IPS-18a (cell line): ENCODE results near the gene KREMEN2.

ENCODE experiments used
- H3K27ac ChIP-seq: one replicate; pipeline ENCODE4 v1.5.1; 2013; ENCODE audit warnings: low read length
- H3K27me3 ChIP-seq: one replicate; pipeline ENCODE4 v1.6.1; 2013; ENCODE audit warnings: mild to moderate bottlenecking, low read length; ENCODE audit not compliant: control insufficient read depth, insufficient read depth
- H3K36me3 ChIP-seq: one replicate; pipeline ENCODE4 v1.6.1; 2013; ENCODE audit warnings: low read depth, low read length; ENCODE audit not compliant: control insufficient read depth
- H3K4me1 ChIP-seq: one replicate; pipeline ENCODE4 v1.6.1; 2013; ENCODE audit warnings: low read depth, low read length; ENCODE audit not compliant: control insufficient read depth
- H3K4me3 ChIP-seq: one replicate; pipeline ENCODE4 v1.5.1; 2013; ENCODE audit warnings: low read length
- H3K9ac ChIP-seq: one replicate; pipeline ENCODE4 v1.6.1; 2013; ENCODE audit warnings: mild to moderate bottlenecking, low read length, moderate library complexity
- H3K9me3 ChIP-seq: one replicate; pipeline ENCODE4 v1.6.1; 2013; ENCODE audit warnings: low read depth, low read length; ENCODE audit not compliant: control insufficient read depth

The KREMEN2 gene

GRCh38 chr16:2974319-2975056 lies 10.4 kb downstream of the KREMEN2 start:
- no peaks in the 10 kb centered on the region for H3K27me3 ChIP-seq
- peaks cover 14% of the 10 kb centered on the region for H3K36me3 ChIP-seq
- H3K9me3 ChIP-seq, result no peaks in the 10 kb centered on the region
- no peak overlapping the region for H3K9ac ChIP-seq
- H3K4me3 ChIP-seq, result no peak overlapping the region
- H3K27ac ChIP-seq, result no peak overlapping the region
- H3K4me1 ChIP-seq, result no peaks in the 10 kb centered on the region

DNA sequence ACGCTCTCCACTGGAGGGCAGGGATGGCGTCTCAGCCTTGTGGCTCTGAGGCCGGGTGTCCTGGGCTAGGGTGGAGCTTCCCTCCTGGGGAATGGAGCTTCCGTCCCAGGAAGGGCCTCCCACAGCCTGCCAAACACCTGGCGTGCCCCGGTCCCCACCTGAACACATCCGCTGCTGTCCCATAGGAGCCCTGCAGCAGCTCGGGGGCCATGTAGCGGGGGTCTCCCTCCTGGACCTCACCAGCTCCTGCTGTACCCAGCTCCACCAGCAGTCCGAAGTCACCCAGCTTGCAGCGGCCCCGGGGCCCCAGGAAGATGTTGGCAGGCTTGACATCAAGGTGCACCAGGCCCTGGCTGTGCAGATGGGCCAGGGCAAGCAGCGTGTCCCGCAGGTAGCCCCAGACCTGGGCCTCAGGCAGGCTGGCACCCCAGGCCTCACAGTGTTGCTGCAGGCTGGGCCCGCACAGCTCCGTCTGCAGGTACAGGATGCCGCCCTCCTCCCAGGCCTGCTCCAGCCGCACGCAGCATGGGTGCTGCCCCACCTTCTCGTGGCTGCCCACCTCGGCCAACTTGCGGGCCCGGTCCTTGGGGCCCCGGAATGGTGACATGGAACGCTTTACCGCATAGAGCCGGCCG lies 11.2 kb downstream of the KREMEN2 start:
- Histone ChIP-seq H3K27ac (no peak overlapping the region), H3K36me3 (peaks cover 14% of the 10 kb centered on the region), H3K9ac (no peak overlapping the region), H3K27me3 (no peaks in the 10 kb centered on the region), H3K4me3 (no peak overlapping the region), H3K9me3 (no peaks in the 10 kb centered on the region), H3K4me1 (no peaks in the 10 kb centered on the region)

DNA sequence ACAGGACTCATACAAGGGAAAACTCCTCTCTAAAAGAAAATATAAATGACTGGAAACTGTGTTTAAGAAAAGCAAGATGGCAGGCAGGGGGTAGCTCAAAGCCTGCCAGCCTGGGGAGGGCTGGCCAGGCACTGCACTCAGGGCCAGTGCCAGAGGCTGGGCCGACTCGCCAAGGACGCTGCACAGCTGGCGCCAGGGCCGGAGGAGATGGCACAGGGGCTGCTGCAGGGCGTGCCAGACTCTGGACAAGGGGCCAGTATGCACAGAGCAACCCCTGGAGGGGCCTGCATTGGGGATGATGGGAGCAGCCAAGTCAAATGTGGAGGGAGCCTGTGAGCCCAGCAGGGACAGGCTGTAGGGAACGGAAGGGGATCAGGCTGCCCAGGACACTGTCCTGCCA lies 12.1 kb downstream of the KREMEN2 start:
- Histone ChIP-seq H3K9ac (no peak overlapping the region), H3K4me1 (peaks cover under 1% of the 10 kb centered on the region), H3K27me3 (no peaks in the 10 kb centered on the region), H3K9me3 (no peaks in the 10 kb centered on the region), H3K4me3 (no peak overlapping the region), H3K36me3 (peaks cover 14% of the 10 kb centered on the region), H3K27ac (no peak overlapping the region)

- peaks cover 6% of the 10 kb centered on the region for H3K4me1 ChIP-seq
- no peak overlapping the region for H3K9ac ChIP-seq
- H3K27ac ChIP-seq, result no peak overlapping the region
- H3K9me3 ChIP-seq, result no peaks in the 10 kb centered on the region
- H3K4me3 ChIP-seq, result no peak overlapping the region
- peaks cover 14% of the 10 kb centered on the region for H3K36me3 ChIP-seq
- no peaks in the 10 kb centered on the region for H3K27me3 ChIP-seq
Observed at GRCh38 chr16:2976673-2977072, 12.6 kb downstream of the KREMEN2 start.

- Histone ChIP-seq H3K4me3 (no peak overlapping the region), H3K9me3 (no peaks in the 10 kb centered on the region), H3K27ac (no peak overlapping the region), H3K27me3 (no peaks in the 10 kb centered on the region), H3K4me1 (peaks cover 13% of the 10 kb centered on the region), H3K36me3 (peaks cover 10% of the 10 kb centered on the region), H3K9ac (no peak overlapping the region)
Observed at GRCh38 chr16:2977440-2977839, 13.4 kb downstream of the KREMEN2 start.

- H3K4me3 ChIP-seq, result peak overlapping the region; percentile 80
- peaks cover 6% of the 10 kb centered on the region for H3K36me3 ChIP-seq
- peaks cover 13% of the 10 kb centered on the region for H3K4me1 ChIP-seq
- H3K9me3 ChIP-seq, result no peaks in the 10 kb centered on the region
- no peaks in the 10 kb centered on the region for H3K27me3 ChIP-seq
- peak overlapping the region; percentile 81 for H3K9ac ChIP-seq
- peak overlapping the region; percentile 71 for H3K27ac ChIP-seq
Observed at GRCh38 chr16:2979669-2980226, 15.7 kb downstream of the KREMEN2 start.

GRCh38 chr16:2980227-2981176 lies 16.4 kb downstream of the KREMEN2 start, which contains the start of gene PKMYT1:
TSS of gene PKMYT1 (minus strand) at chr16:2980446. CDS start at chr16:2979657, 789 bp downstream.
- peaks cover 13% of the 10 kb centered on the region for H3K4me1 ChIP-seq
- H3K9ac ChIP-seq, result peak within 1 kb of the TSS; percentile 81
- peak within 1 kb of the TSS; percentile 88 for H3K27ac ChIP-seq
- no peaks in the 10 kb centered on the region for H3K36me3 ChIP-seq
- peak within 1 kb of the TSS; percentile 80 for H3K4me3 ChIP-seq
- no peaks in the 10 kb centered on the region for H3K27me3 ChIP-seq
- no peaks in the 10 kb centered on the region for H3K9me3 ChIP-seq

GRCh38 chr16:2981177-2981898 lies 17.3 kb downstream of the KREMEN2 start:
- peaks cover 13% of the 10 kb centered on the region for H3K4me1 ChIP-seq
- H3K9me3 ChIP-seq, result no peaks in the 10 kb centered on the region
- H3K4me3 ChIP-seq, result peak overlapping the region; percentile 80
- H3K27me3 ChIP-seq, result no peaks in the 10 kb centered on the region
- peak overlapping the region; percentile 81 for H3K9ac ChIP-seq
- peak overlapping the region; percentile 43 for H3K27ac ChIP-seq
- no peaks in the 10 kb centered on the region for H3K36me3 ChIP-seq

DNA sequence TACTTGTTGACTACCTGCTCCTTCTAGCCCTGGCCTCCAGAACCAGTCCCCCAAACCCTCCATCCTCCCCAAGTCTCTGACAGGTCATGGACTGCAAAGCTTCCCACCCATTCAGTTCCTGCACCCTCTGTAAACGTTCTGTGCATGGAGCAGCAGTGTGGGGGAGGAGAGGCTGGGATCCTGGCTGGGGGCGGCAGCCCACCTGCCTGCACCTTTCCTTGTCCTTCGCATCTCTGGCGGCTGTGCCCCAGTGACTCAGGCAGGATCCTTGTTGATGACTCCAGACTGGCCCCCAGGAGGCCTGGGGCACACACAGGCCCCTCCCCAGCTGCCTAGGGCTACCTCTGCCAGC lies 17.8 kb downstream of the KREMEN2 start:
- Histone ChIP-seq H3K36me3 (no peaks in the 10 kb centered on the region), H3K27me3 (no peaks in the 10 kb centered on the region), H3K4me1 (peaks cover 13% of the 10 kb centered on the region), H3K9me3 (no peaks in the 10 kb centered on the region), H3K4me3 (peak overlapping the region; percentile 80), H3K27ac (peak overlapping the region; percentile 43), H3K9ac (peak overlapping the region; percentile 81)

- no peak overlapping the region for H3K9ac ChIP-seq
- H3K4me3 ChIP-seq, result no peak overlapping the region
- H3K27me3 ChIP-seq, result no peaks in the 10 kb centered on the region
- peaks cover 13% of the 10 kb centered on the region for H3K4me1 ChIP-seq
- no peaks in the 10 kb centered on the region for H3K9me3 ChIP-seq
- H3K27ac ChIP-seq, result no peak overlapping the region
- H3K36me3 ChIP-seq, result no peaks in the 10 kb centered on the region
Observed at GRCh38 chr16:2982402-2982801, 18.3 kb downstream of the KREMEN2 start.
